C4-2B (cell line): ENCODE data around the gene KRTAP5-8.
"Not testable (repeated sequence)": the region's sequence is repeated elsewhere in the genome, so short reads cannot be mapped to it uniquely, and the experiment has no call there.

Experiments used
- CTCF ChIP-seq: fragments of 450-650 bp; conservative IDR thresholded peaks from 2 replicates; pipeline ENCODE4 v1.5.1; 2017; ENCODE audit warnings: mild to moderate bottlenecking
- ZFX ChIP-seq: fragments of 450-650 bp; IDR thresholded peaks from 2 replicates; pipeline ENCODE4 v1.6.1; 2017

GRCh38 chr11:71576688-71577465, 39.1 kb downstream of the KRTAP5-8 start:
- TF ChIP-seq CTCF, ZFX: not testable (repeated sequence)
